NCI-H510A treated with DMSO at 0.1 percent for 48 hours (cell line): ENCODE measurements around the gene OR2A5.
"Not testable (repeated sequence)": the region's sequence is repeated elsewhere in the genome, so short reads cannot be mapped to it uniquely, and the experiment has no call there.

Source experiments
- DNase-seq: peaks from one replicate; lab custom pipeline; 2025; lab: John Stamatoyannopoulos, UW

The OR2A5 gene

GRCh38 chr7:144048648-144049047, at the start of gene OR2A5:
OR2A5 (plus strand) TSS chr7:144048948; CDS start chr7:144050402, 1,454 bp downstream.
- DNase-seq, result no peak

- no peak for DNase-seq
Measured at GRCh38 chr7:144000020-144000419, 48.7 kb upstream of the OR2A5 start, which contains the start of gene OR6B1. OR6B1 (plus strand) TSS chr7:144000320; CDS start chr7:144003997, 3,677 bp downstream.

GRCh38 chr7:144001543-144001942, 47.2 kb upstream of the OR2A5 start:
- DNase-seq, result no peak

- no peak for DNase-seq
Measured at GRCh38 chr7:144004703-144005102, 44.0 kb upstream of the OR2A5 start.

GRCh38 chr7:144006029-144006691, 42.6 kb upstream of the OR2A5 start:
- no peak for DNase-seq

GRCh38 chr7:144006692-144007042, 42.1 kb upstream of the OR2A5 start:
- DNase-seq, result no peak

GRCh38 chr7:144009361-144009760, 39.4 kb upstream of the OR2A5 start:
- no peak for DNase-seq

GRCh38 chr7:144010061-144010460, 38.7 kb upstream of the OR2A5 start:
- DNase-seq, result not testable (repeated sequence)

GRCh38 chr7:144010821-144011220, 37.9 kb upstream of the OR2A5 start:
- not testable (repeated sequence) for DNase-seq

GRCh38 chr7:144011458-144012230, 37.1 kb upstream of the OR2A5 start:
- DNase-seq, result no peak

- DNase-seq, result no peak
Measured at GRCh38 chr7:144018065-144018464, 30.7 kb upstream of the OR2A5 start.

- DNase-seq, result no peak
Measured at GRCh38 chr7:144019457-144019856, 29.3 kb upstream of the OR2A5 start.

GRCh38 chr7:144020340-144020739, 28.4 kb upstream of the OR2A5 start:
- DNase-seq, result no peak

- no peak for DNase-seq
Measured at GRCh38 chr7:144022169-144022568, 26.6 kb upstream of the OR2A5 start.

- no peak for DNase-seq
Measured at GRCh38 chr7:144023171-144023827, 25.4 kb upstream of the OR2A5 start.

GRCh38 chr7:144024213-144024612, 24.5 kb upstream of the OR2A5 start:
- no peak for DNase-seq

- DNase-seq, result no peak
Measured at GRCh38 chr7:144026203-144026883, 22.4 kb upstream of the OR2A5 start.

GRCh38 chr7:144027070-144027469, 21.7 kb upstream of the OR2A5 start:
- DNase-seq, result no peak

- DNase-seq, result no peak
Measured at GRCh38 chr7:144027974-144028373, 20.8 kb upstream of the OR2A5 start.

GRCh38 chr7:144028547-144028946, 20.2 kb upstream of the OR2A5 start:
- DNase-seq, result no peak

- DNase-seq, result no peak
Measured at GRCh38 chr7:144032516-144032915, 16.2 kb upstream of the OR2A5 start.

GRCh38 chr7:144032985-144033709, 15.6 kb upstream of the OR2A5 start:
- no peak for DNase-seq
